Measurements from ENCODE around the gene PRRT1B.

Gene PRRT1B

DNA sequence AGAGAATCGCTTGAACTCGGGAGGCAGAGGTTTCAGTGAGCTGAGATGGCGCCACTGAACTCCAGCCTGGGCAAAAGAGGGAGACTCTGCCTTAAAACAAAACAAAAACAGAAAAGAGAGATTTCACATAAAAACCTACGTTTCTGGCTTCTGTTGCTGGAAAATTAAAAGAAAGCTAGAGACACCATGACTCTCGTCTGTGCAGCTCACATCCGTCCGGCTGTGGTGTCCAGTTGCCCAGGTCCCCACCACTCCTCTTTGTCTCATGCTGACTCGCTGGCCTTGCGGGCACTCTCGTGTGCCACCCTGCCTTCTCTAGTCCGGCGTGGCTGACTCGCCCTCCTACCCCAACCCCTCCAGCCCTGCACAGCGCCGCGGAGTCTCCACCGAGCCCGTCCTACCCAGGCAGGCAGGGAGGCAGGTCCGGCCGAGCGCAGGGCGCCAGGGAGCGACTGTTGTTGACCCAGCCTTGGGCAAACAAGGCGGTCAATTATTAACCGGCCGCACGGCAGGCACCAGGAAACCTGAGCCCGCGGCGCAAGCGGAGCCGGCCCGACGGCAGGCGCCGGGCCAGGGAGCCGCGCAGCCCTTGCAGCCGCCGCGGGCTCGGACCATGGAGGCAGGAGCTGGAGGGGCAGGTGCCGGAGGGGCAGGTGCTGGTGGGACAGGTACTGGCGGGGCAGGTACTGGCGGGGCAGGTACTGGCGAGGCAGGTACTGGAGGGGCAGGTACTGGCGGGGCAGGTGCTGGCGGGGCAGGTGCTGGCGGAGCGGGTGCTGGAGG is at the start of gene PRRT1B:
TSS of gene PRRT1B (plus strand) at position 521 of the 783 bp plus-strand sequence. CDS start at position 614, 93 bp downstream.
- H3K4me3 ChIP-seq: peak within 1 kb of the TSS; percentile 62
- no peak for DNase-seq (ENCODE audit: low spot score)
- no peak within 1 kb of the TSS for H3K27ac ChIP-seq
- TF ChIP-seq, protein P1, sequence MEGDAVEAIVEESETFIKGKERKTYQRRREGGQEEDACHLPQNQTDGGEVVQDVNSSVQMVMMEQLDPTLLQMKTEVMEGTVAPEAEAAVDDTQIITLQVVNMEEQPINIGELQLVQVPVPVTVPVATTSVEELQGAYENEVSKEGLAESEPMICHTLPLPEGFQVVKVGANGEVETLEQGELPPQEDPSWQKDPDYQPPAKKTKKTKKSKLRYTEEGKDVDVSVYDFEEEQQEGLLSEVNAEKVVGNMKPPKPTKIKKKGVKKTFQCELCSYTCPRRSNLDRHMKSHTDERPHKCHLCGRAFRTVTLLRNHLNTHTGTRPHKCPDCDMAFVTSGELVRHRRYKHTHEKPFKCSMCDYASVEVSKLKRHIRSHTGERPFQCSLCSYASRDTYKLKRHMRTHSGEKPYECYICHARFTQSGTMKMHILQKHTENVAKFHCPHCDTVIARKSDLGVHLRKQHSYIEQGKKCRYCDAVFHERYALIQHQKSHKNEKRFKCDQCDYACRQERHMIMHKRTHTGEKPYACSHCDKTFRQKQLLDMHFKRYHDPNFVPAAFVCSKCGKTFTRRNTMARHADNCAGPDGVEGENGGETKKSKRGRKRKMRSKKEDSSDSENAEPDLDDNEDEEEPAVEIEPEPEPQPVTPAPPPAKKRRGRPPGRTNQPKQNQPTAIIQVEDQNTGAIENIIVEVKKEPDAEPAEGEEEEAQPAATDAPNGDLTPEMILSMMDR (IDR thresholded peaks at IDR 0.05): no peak

DNA sequence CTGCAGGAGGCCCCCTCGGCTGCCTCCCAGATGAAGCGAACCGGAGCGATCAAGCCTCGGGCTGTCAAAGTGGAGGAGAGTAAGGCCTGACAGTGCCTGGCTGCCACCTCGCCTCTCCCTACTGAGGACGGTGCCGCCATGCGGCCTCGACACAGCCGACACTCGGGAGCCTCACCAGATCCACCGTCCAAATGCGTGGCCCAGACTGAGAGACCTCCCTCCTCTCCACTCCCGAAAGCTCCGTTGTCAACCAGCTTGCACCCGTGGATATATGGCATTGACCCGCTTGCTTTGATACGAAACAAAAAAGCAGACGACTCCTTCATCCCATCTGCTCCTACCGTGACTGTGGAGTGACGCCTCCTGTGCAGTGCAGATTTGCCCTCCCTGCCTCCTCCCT is 49.5 kb upstream of the PRRT1B start:
- no peak overlapping the region for H3K4me3 ChIP-seq
- H3K27ac ChIP-seq: no peak overlapping the region
- TF ChIP-seq, protein P1 (IDR thresholded peaks at IDR 0.05): no peak
- no peak for DNase-seq (ENCODE audit: low spot score)

DNA sequence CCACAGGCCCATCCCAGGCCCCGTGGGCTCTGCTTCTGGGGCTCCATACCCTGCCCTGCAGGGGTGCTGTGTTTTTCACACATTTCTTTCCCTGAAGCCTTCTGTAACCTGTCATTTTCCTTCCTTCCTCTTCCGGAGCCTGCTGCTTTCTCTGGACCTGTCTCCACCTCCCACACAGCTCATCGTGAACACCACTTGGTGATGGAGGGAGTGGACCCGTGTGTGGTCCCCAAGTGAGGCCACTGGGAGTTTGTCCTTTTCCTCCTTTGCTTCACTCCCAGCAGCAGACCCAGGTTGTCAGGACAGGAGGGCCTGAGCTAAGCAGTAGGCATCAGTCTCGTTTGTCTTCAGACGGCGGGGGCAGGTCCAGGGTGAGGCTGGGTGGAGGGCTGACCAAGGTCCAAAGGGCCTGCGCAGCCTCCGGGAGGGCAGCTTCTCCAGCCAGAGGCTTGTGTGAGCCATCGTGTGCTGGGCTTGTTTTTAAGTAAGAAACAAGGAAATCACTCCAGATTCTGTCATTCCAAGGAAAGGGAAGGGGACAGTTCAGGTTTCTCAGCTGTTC is 48.4 kb upstream of the PRRT1B start:
- H3K27ac ChIP-seq: no peak overlapping the region
- no peak for DNase-seq (ENCODE audit: low spot score)
- H3K4me3 ChIP-seq: no peak overlapping the region
- TF ChIP-seq, protein P1 (IDR thresholded peaks at IDR 0.05): no peak

DNA sequence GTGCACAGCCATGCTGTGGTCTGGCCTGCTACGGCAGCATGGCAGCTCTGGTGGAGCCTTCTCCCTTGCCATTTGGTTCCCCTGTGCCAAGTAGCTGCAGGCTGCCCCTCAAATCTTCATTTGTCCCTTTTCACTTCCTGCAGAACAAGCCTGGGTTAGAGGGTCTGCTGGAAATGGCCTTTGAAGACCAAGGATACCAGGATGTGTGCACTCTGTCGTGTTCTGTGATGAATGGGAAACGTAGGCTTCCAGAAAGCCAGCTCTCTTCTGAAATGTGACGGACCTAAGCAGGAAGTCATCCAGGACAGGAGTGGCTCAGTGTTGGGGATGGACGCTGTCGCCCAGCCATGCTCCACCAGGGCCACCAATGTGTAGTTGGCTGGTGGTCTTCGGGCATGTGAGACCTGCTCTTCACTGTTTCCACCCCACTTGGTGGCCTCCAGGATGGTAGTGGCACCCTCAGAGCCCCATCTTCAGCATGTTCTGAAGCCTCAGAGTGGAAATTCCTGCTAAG is 46.0 kb upstream of the PRRT1B start:
- TF ChIP-seq, protein P1 (IDR thresholded peaks at IDR 0.05): no peak
- no peak for DNase-seq (ENCODE audit: low spot score)
- H3K27ac ChIP-seq: no peak overlapping the region
- no peak overlapping the region for H3K4me3 ChIP-seq

DNA sequence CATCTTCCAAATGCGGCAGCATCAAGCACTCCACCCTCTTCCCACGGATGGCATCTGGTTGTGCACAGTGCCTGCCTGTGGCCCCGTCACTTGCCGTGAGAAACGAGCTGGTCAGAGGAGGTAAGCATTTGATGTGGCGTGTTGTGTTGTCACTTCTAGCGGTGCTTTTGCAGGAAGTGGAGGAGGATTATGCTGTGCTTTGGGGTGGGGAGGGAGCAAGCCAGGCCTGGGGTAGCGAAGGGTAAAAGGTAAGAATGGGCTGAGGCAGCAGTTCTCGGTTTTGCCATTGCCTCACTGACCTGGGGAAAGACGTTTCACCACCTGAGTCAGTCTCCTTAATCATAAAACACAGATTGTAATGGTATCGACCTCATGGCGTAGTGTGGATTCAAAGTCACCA is 44.9 kb upstream of the PRRT1B start:
- Histone ChIP-seq H3K4me3 (no peak overlapping the region), H3K27ac (no peak overlapping the region)
- TF ChIP-seq, protein P1 (IDR thresholded peaks at IDR 0.05): no peak
- DNase-seq (ENCODE audit: low spot score): no peak

DNA sequence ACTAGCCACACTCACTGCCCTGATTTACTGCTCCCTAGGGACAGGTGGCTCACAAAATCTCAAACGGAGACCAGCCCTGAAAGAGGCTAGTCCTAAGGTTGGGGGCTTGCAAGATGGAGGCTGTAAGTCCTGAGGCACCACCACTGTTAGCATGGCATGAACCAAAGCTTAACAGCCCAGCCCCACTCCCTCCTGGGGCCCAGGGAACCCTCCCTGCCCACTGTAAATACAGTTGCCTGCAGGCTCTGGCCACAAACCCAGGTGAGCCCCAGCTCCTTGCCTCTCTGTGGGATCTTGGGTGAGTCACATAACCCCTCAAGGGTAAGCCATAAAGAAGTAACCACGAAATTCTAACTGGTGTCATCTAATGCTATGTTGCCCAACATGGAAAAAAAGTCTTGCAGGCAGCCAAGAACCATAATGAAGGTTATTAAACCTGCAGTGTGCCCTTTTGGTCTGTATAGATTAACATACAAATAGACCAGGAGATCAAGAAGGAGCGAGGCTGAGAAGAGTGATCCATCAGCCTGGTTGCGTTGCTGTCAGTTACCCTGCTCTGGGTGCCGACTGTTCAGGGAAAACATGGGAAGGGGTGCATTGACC is 44.3 kb upstream of the PRRT1B start:
- H3K27ac ChIP-seq: no peak overlapping the region
- TF ChIP-seq, protein P1 (IDR thresholded peaks at IDR 0.05): no peak
- no peak overlapping the region for H3K4me3 ChIP-seq
- DNase-seq (ENCODE audit: low spot score): no peak
